HepG2 (cell line): ENCODE measurements around the gene CD7. TPM values are rescaled to one million over a fixed set of nuclear protein-coding genes. Genes with fewer than 3 reads are reported as not detected.

Source experiments
- FOXK1 ChIP-seq: sonication (generic); formaldehyde crosslinking; IDR thresholded peaks from 2 replicates; pipeline ENCODE4 v1.4.0; 2020; ENCODE audit warnings: low read depth, missing genetic modification reagents, borderline replicate concordance
- HDAC1 ChIP-seq: sonication (generic); formaldehyde crosslinking; IDR thresholded peaks from 2 replicates; pipeline ENCODE4 v1.5.1; 2020; ENCODE audit warnings: mild to moderate bottlenecking, missing genetic modification reagents
- HIVEP1 ChIP-seq: sonication (generic); formaldehyde crosslinking; IDR thresholded peaks from 2 replicates; pipeline ENCODE4 v1.4.0; 2020; ENCODE audit warnings: mild to moderate bottlenecking, missing genetic modification reagents
- HMG20B ChIP-seq: conservative IDR thresholded peaks from 2 replicates; pipeline ENCODE4 v1.6.1; 2016; ENCODE audit warnings: missing genetic modification reagents, missing compliant biosample characterization
- MTA1 ChIP-seq: sonication (generic); formaldehyde crosslinking; IDR thresholded peaks from 2 replicates; pipeline ENCODE4 v1.4.0; 2020; ENCODE audit warnings: missing genetic modification reagents, mild to moderate bottlenecking, borderline replicate concordance
- ONECUT2 ChIP-seq: sonication (generic); formaldehyde crosslinking; IDR thresholded peaks from 2 replicates; pipeline ENCODE4 v1.4.0; 2020; ENCODE audit warnings: missing genetic modification reagents
- PRDM10 ChIP-seq: sonication (generic); formaldehyde crosslinking; IDR thresholded peaks from 2 replicates; pipeline ENCODE4 v1.4.0; 2020; ENCODE audit warnings: low read depth, missing genetic modification reagents
- SNRNP70 ChIP-seq: fragments of 200-400 bp; formaldehyde crosslinking; IDR thresholded peaks from 2 replicates; pipeline ENCODE4 v1.6.1; 2017; ENCODE audit warnings: mild to moderate bottlenecking, low read depth, low read length, moderate library complexity
- SRF ChIP-seq: IDR thresholded peaks from 2 replicates; pipeline ENCODE4 v1.6.1; 2011; ENCODE audit warnings: mild to moderate bottlenecking, low read depth, low read length, moderate library complexity
- TBX3 ChIP-seq: fragments of 450-650 bp; IDR thresholded peaks from 2 replicates; pipeline ENCODE4 v1.6.1; 2017; ENCODE audit warnings: antibody characterized with exemption, mild to moderate bottlenecking, inconsistent platforms, borderline replicate concordance
- THAP11 ChIP-seq: IDR thresholded peaks from 2 replicates; pipeline ENCODE4 v1.6.1; 2016; ENCODE audit warnings: missing biosample characterization, missing genetic modification reagents
- U2AF1 ChIP-seq: fragments of 200-400 bp; formaldehyde crosslinking; optimal IDR thresholded peaks from 2 replicates; pipeline ENCODE3; 2017; ENCODE audit warnings: mild to moderate bottlenecking, low read depth, low read length
- ZBTB46 ChIP-seq: sonication (generic); formaldehyde crosslinking; IDR thresholded peaks from 2 replicates; pipeline ENCODE4 v1.4.0; 2020; ENCODE audit warnings: mild to moderate bottlenecking, missing genetic modification reagents, borderline replicate concordance
- ZNF251 ChIP-seq: sonication (generic); formaldehyde crosslinking; IDR thresholded peaks from 2 replicates; pipeline ENCODE4 v1.9.0; 2021; ENCODE audit warnings: mild to moderate bottlenecking, missing genetic modification reagents
- ZNF317 ChIP-seq: sonication (generic); formaldehyde crosslinking; IDR thresholded peaks from 2 replicates; pipeline ENCODE4 v1.5.0; 2020; ENCODE audit warnings: mild to moderate bottlenecking, missing genetic modification reagents
- ZNF432 ChIP-seq: sonication (generic); formaldehyde crosslinking; IDR thresholded peaks from 2 replicates; pipeline ENCODE4 v1.5.0; 2020; ENCODE audit warnings: missing genetic modification reagents, mild to moderate bottlenecking, borderline replicate concordance
- polyA plus RNA-seq, 8 experiments: library from polyadenylated mRNA; depleted of rRNA in 3 of 8; stranded (reverse) in 7 of 8; unstranded in 1 of 8; fragments of >200 nt; fragmentation: Illumina TruSeq in 4 of 8; extraction: Trizol in 4 of 8; gene quantifications; 2 replicates each; pipeline versions ENCODE4 v1.2.1 to v1.2.3, GENCODE V29; 2011 to 2016; ENCODE audit warnings: low read depth in 4 of 8, missing spikeins in 1 of 8, mixed read lengths in 1 of 8; ENCODE audit not compliant: insufficient read depth in 1 of 8
- total RNA-seq, 5 experiments: library from RNA; depleted of rRNA; stranded (reverse); fragments of >200 nt; fragmentation: Illumina TruSeq; extraction: Trizol; gene quantifications; 2 replicates each; pipeline ENCODE4 v1.2.3, GENCODE V29; 2016; ENCODE audit warnings: low read depth in 1 of 5
- TF ChIP-seq, protein P1 (sequence below): sonication (generic); formaldehyde crosslinking; IDR thresholded peaks from 2 replicates; pipeline ENCODE4 v1.4.0; 2020; ENCODE audit warnings: missing genetic modification reagents
- TF ChIP-seq, protein P2 (sequence below): sonication (generic); formaldehyde crosslinking; IDR thresholded peaks from 2 replicates; pipeline ENCODE4 v1.5.0; 2020; ENCODE audit warnings: mild to moderate bottlenecking, missing genetic modification reagents

Gene CD7
- total and polyA plus RNA-seq, 2 of the 13 experiments (the other 11 are each of a cell fraction or from before 2014, with no cell fraction given) = 67.6 to 76.4 TPM

DNA sequence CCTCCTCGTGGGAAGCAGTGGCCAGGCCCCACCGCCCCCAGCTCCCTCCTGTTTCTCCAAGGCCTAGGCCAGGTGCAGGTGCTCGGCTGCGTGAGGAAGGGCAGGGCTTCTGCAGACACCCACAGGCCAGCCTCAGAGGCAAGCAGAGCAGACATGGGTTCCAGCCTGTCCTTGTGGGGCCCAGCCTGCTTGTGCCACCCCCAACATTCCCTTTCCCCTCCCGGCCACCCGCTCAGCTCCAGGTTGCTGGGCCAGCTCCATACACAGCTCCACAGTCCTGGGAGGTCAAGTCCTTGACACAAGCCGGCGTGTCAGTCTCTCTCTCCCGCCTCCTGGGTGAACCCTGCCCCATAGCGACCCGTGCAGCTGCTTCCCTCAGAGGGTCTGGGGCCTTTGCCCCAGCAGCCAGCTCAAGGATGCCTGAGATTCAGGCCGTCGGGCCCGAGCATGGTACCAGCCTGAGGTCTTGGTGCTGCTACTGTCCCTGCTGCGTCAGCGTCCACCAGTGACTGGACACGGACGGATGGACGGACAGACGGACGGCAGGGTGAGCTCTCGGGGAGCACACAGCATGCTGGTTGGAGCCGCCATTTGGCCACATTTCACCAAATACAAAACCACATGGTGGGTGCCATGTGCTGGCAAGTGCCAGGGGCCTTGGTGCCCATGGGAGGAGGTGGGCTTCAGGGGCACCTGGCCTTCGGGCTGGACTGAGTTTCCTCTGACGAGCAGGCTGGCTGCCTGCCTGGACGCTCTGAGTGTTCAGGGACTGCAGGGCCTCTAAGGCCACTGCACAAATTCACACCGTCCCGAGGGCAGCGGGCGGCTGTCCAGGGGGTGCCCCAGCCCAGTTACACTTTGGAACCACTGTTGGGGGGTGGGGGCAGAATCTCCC, 8.1 kb upstream of the CD7 start (continued):
- TF ChIP-seq PRDM10 (CRISPR knock-in tag) (no peak), HIVEP1 (peak; percentile 84), SNRNP70 (no peak), ONECUT2 (CRISPR knock-in tag) (no peak), MTA1 (CRISPR knock-in tag) (peak; percentile 99), FOXK1 (0 out of 2 replicates have a peak, but pooled peaks have one; percentile 31), ZBTB46 (CRISPR knock-in tag) (peak; percentile 99; the same call in 1 of the 2 replicates), U2AF1 (no peak), ZNF317 (no peak; the same call in 1 of the 2 replicates), TBX3 (no peak), THAP11 (peak; percentile 51), HDAC1 (CRISPR knock-in tag) (peak; percentile 97), SRF (no peak), ZNF251 (CRISPR knock-in tag) (0 out of 2 replicates have a peak, but pooled peaks have one; percentile 34), ZNF432 (CRISPR knock-in tag) (no peak), HMG20B (CRISPR knock-in tag) (no peak)
- TF ChIP-seq, protein P1, sequence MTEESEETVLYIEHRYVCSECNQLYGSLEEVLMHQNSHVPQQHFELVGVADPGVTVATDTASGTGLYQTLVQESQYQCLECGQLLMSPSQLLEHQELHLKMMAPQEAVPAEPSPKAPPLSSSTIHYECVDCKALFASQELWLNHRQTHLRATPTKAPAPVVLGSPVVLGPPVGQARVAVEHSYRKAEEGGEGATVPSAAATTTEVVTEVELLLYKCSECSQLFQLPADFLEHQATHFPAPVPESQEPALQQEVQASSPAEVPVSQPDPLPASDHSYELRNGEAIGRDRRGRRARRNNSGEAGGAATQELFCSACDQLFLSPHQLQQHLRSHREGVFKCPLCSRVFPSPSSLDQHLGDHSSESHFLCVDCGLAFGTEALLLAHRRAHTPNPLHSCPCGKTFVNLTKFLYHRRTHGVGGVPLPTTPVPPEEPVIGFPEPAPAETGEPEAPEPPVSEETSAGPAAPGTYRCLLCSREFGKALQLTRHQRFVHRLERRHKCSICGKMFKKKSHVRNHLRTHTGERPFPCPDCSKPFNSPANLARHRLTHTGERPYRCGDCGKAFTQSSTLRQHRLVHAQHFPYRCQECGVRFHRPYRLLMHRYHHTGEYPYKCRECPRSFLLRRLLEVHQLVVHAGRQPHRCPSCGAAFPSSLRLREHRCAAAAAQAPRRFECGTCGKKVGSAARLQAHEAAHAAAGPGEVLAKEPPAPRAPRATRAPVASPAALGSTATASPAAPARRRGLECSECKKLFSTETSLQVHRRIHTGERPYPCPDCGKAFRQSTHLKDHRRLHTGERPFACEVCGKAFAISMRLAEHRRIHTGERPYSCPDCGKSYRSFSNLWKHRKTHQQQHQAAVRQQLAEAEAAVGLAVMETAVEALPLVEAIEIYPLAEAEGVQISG (CRISPR knock-in tag) = peak; percentile 49
- TF ChIP-seq, protein P2, sequence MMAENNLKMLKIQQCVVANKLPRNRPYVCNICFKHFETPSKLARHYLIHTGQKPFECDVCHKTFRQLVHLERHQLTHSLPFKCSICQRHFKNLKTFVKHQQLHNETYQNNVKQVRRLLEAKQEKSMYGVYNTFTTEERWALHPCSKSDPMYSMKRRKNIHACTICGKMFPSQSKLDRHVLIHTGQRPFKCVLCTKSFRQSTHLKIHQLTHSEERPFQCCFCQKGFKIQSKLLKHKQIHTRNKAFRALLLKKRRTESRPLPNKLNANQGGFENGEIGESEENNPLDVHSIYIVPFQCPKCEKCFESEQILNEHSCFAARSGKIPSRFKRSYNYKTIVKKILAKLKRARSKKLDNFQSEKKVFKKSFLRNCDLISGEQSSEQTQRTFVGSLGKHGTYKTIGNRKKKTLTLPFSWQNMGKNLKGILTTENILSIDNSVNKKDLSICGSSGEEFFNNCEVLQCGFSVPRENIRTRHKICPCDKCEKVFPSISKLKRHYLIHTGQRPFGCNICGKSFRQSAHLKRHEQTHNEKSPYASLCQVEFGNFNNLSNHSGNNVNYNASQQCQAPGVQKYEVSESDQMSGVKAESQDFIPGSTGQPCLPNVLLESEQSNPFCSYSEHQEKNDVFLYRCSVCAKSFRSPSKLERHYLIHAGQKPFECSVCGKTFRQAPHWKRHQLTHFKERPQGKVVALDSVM (CRISPR knock-in tag) = peak; percentile 54; the same call in 1 of the 2 replicates
